ENCODE measurements around the gene TRIM9. TPM values are rescaled to one million over a fixed set of nuclear protein-coding genes. Genes with fewer than 3 reads are reported as not detected.
"Not testable (repeated sequence)": the region's sequence is repeated elsewhere in the genome, so short reads cannot be mapped to it uniquely, and the experiment has no call there.

TRIM9 gene
- total RNA-seq, 1 experiment from 2014 or later = 2.6 TPM

- Histone ChIP-seq H3K4me3 (ENCODE audit: low read length) (no peak overlapping the region), H3K27me3 (ENCODE audit: low read length) (no peaks in the 10 kb centered on the region), H3K9me2 (replicated peaks; ENCODE audit: low read length) (no peaks in the 10 kb centered on the region), H3K4me1 (ENCODE audit: insufficient read depth, low read length) (0 out of 2 replicates have a peak, but pooled peaks cover 3% of the 10 kb centered on the region), H3K4me2 (ENCODE audit: low read length) (no peak overlapping the region), H3K36me3 (ENCODE audit: low read depth, low read length) (no peaks in the 10 kb centered on the region), H3K79me2 (ENCODE audit: low read length) (no peaks in the 10 kb centered on the region), H2AFZ (ENCODE audit: low read length) (no peak overlapping the region), H3K9ac (ENCODE audit: low read length) (no peak overlapping the region), H3K27ac (ENCODE audit: low read length) (no peak overlapping the region), H3K9me3 (ENCODE audit: low read length) (no peaks in the 10 kb centered on the region), H4K20me1 (ENCODE audit: low read length) (no peaks in the 10 kb centered on the region), H3F3A (ENCODE audit: low read length, unreplicated experiment) (no peaks in the 10 kb centered on the region)
- ATAC-seq (no peak), DNase-seq (no peak)
- BruUV-seq (replicated peaks) = no TSS peak
- no peak for TF ChIP-seq EZH2phosphoT487 (IDR thresholded peaks at IDR 0.05; ENCODE audit: borderline replicate concordance, low read length)
- TF ChIP-seq EZH2 (IDR thresholded peaks at IDR 0.05; ENCODE audit: low read length, unreplicated experiment) = no peak
- TF ChIP-seq CTCF (conservative IDR thresholded peaks at IDR 0.05; ENCODE audit: low read depth, low read length) = no peak
- ChIA-PET POLR2A (ENCODE audit: unreplicated experiment) (no interaction called here), CTCF (interaction anchor here (0.6 kb wide), 1 partner anchor 218 kb away, joined by 3 read pairs; no protein-coding TSS in a partner anchor)
- intact Hi-C loops (cut with micrococcal nuclease) = no loop called here
Measured at GRCh38 chr14:50998612-50999011, 96.3 kb downstream of the TRIM9 start.

- TF ChIP-seq EZH2 (IDR thresholded peaks at IDR 0.05; ENCODE audit: low read length, unreplicated experiment) = no peak
- no peak for TF ChIP-seq EZH2phosphoT487 (IDR thresholded peaks at IDR 0.05; ENCODE audit: borderline replicate concordance, low read length)
- no peak for TF ChIP-seq CTCF (conservative IDR thresholded peaks at IDR 0.05; ENCODE audit: low read depth, low read length)
- H3K9me2 ChIP-seq (replicated peaks; ENCODE audit: low read length) = no peaks in the 10 kb centered on the region
- CTCF ChIA-PET = interaction anchor here (0.6 kb wide), 1 partner anchor 219 kb away, joined by 3 read pairs; no protein-coding TSS in a partner anchor
- H3K9me3 ChIP-seq (ENCODE audit: low read length) = no peaks in the 10 kb centered on the region
- H3F3A ChIP-seq (ENCODE audit: low read length, unreplicated experiment) = no peaks in the 10 kb centered on the region
- no peak overlapping the region for H2AFZ ChIP-seq (ENCODE audit: low read length)
- BruUV-seq (replicated peaks) = no TSS peak
- intact Hi-C loops (cut with micrococcal nuclease) = no loop called here
- H3K9ac ChIP-seq (ENCODE audit: low read length) = no peak overlapping the region
- POLR2A ChIA-PET (ENCODE audit: unreplicated experiment) = no interaction called here
- no peak overlapping the region for H3K4me3 ChIP-seq (ENCODE audit: low read length)
- DNase-seq (no peak), ATAC-seq (no peak)
- no peaks in the 10 kb centered on the region for H3K36me3 ChIP-seq (ENCODE audit: low read depth, low read length)
- H3K79me2 ChIP-seq (ENCODE audit: low read length) = no peaks in the 10 kb centered on the region
- no peak overlapping the region for H3K27ac ChIP-seq (ENCODE audit: low read length)
- H3K4me2 ChIP-seq (ENCODE audit: low read length) = no peak overlapping the region
- 0 out of 2 replicates have a peak, but pooled peaks cover 3% of the 10 kb centered on the region for H3K4me1 ChIP-seq (ENCODE audit: insufficient read depth, low read length)
- no peaks in the 10 kb centered on the region for H3K27me3 ChIP-seq (ENCODE audit: low read length)
- no peaks in the 10 kb centered on the region for H4K20me1 ChIP-seq (ENCODE audit: low read length)
Measured at GRCh38 chr14:50997712-50998111, 97.2 kb downstream of the TRIM9 start.

GRCh38 chr14:50994158-50994557 lies 100.7 kb downstream of the TRIM9 start:
- H4K20me1 ChIP-seq (ENCODE audit: low read length); H3K27ac ChIP-seq (ENCODE audit: low read length); H3K36me3 ChIP-seq (ENCODE audit: low read depth, low read length); H3K4me2 ChIP-seq (ENCODE audit: low read length); H3K9ac ChIP-seq (ENCODE audit: low read length); H3F3A ChIP-seq (ENCODE audit: low read length, unreplicated experiment); intact Hi-C loops (cut with micrococcal nuclease); H3K4me1 ChIP-seq (ENCODE audit: insufficient read depth, low read length); DNase-seq; H3K4me3 ChIP-seq (ENCODE audit: low read length); H3K79me2 ChIP-seq (ENCODE audit: low read length); H3K9me2 ChIP-seq (replicated peaks; ENCODE audit: low read length); CTCF ChIA-PET; H2AFZ ChIP-seq (ENCODE audit: low read length); BruUV-seq (replicated peaks); ATAC-seq; H3K9me3 ChIP-seq (ENCODE audit: low read length); H3K27me3 ChIP-seq (ENCODE audit: low read length); POLR2A ChIA-PET (ENCODE audit: unreplicated experiment): not testable (repeated sequence)
